Mucosa of descending colon (tissue), 3 donors: Measurements from ENCODE around the gene SLC30A7. TPM values are rescaled to one million over a fixed set of nuclear protein-coding genes. Genes with fewer than 3 reads are reported as not detected.
"Not testable (repeated sequence)": the region's sequence is repeated elsewhere in the genome, so short reads cannot be mapped to it uniquely, and the experiment has no call there.

Source experiments
- ATAC-seq: fragments of 200-7000 bp; cut with Tn5 transposase; one replicate; pipeline ENCODE4 v1.9.1; 2020; ENCODE audit warnings: mild to moderate bottlenecking, moderate library complexity
- DNase-seq, 3 donors: peaks; one replicate each; pipeline ENCODE4 v3.0.0-alpha.2; 2020
- H3K36me3 ChIP-seq: fragments of 200-600 bp; one replicate; pipeline ENCODE4 v1.8.0; 2021; ENCODE audit warnings: low read depth, mild to moderate bottlenecking
- H3K4me1 ChIP-seq: fragments of 200-600 bp; one replicate; pipeline ENCODE4 v1.8.0; 2021; ENCODE audit warnings: low read depth, mild to moderate bottlenecking
- H3K4me3 ChIP-seq: fragments of 200-600 bp; one replicate; pipeline ENCODE4 v1.8.0; 2021; ENCODE audit warnings: mild to moderate bottlenecking
- H3K9me3 ChIP-seq: fragments of 200-600 bp; one replicate; pipeline ENCODE4 v1.8.0; 2021; ENCODE audit warnings: mild to moderate bottlenecking
- intact Hi-C, 2 donors: fragments of 100-400 bp; cut with DNase I in 1 of 2; cut with micrococcal nuclease in 1 of 2; formaldehyde crosslinking; loops; one replicate each; pipeline versions ENCODE4 v1.11.0 to v1.11.1; 2022; cut with DNase I, micrococcal nuclease
- total RNA-seq, 3 donors: library from RNA; stranded (reverse); fragmentation: NEBNext Ultra II Directional in 2 of 3; extraction: Animal tissue kit (Norgen Biotek cat#: 25700) in 2 of 3; gene quantifications; one replicate each; pipeline versions ENCODE4 v1.2.1 to v1.2.4, GENCODE V29; 2021 to 2023
- TF ChIP-seq, protein P1 (sequence below): fragments of 200-600 bp; IDR thresholded peaks from one replicate; pipeline ENCODE4 v1.8.0; 2022; ENCODE audit warnings: antibody characterized with exemption, mild to moderate bottlenecking
- donor health status: DM: no; HTN: no; CAD: no; lungs with moderate emphysema.
- donor health status: DM: no; HTN: no; CAD: no.
- donor health status: DM: no; HTN: yes; CAD: no.

Gene SLC30A7
- total RNA-seq, 3 donors from 2014 or later, result 27.3 to 37.0 (median 35.7) TPM

DNA sequence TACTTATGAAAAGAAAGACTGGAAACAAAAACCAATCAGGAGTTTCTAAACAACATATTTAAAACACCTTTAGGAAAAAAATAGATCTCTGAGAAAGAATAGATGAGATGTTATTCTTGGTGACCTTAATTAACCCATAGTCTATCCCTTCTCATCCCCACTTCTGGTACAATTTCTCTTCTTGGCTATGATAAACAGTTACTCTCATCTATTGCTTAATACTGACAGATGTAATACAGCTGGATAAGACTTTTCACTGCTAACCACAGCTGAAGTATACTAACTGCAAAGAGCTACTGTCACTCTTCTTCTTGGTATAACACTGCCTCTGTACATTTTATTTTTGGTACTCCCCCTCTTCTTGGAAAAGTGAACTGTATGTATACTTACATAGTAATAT is 16.5 kb upstream of the SLC30A7 start:
- ATAC-seq (no peak), DNase-seq (no peak)
- H3K9me3 ChIP-seq, result no peaks in the 10 kb centered on the region
- H3K4me1 ChIP-seq, result no peaks in the 10 kb centered on the region
- no peaks in the 10 kb centered on the region for H3K36me3 ChIP-seq
- TF ChIP-seq, protein P1, sequence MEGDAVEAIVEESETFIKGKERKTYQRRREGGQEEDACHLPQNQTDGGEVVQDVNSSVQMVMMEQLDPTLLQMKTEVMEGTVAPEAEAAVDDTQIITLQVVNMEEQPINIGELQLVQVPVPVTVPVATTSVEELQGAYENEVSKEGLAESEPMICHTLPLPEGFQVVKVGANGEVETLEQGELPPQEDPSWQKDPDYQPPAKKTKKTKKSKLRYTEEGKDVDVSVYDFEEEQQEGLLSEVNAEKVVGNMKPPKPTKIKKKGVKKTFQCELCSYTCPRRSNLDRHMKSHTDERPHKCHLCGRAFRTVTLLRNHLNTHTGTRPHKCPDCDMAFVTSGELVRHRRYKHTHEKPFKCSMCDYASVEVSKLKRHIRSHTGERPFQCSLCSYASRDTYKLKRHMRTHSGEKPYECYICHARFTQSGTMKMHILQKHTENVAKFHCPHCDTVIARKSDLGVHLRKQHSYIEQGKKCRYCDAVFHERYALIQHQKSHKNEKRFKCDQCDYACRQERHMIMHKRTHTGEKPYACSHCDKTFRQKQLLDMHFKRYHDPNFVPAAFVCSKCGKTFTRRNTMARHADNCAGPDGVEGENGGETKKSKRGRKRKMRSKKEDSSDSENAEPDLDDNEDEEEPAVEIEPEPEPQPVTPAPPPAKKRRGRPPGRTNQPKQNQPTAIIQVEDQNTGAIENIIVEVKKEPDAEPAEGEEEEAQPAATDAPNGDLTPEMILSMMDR, result no peak
- H3K4me3 ChIP-seq, result no peak overlapping the region
- intact Hi-C loops, result no loop called here

DNA sequence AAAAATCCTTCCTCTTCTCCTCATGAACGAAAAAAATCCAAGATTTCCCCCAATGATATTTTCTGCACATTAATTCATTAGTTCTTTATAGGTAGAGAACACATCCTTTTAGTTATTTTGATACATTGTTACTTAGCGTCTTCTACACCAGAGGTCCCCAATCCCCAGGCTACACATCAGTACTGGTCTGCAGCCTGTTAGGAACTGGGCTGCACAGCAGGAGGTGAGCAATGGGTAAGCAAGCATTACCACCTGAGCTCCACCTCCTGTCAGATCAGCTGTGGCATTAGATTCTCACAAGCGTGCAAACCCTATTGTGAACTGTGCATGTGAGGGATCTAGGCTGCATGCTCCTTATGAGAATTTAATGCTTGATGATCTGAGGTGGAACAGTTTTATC is 14.2 kb upstream of the SLC30A7 start:
- intact Hi-C loops, result no loop called here
- TF ChIP-seq, protein P1, result no peak

DNA sequence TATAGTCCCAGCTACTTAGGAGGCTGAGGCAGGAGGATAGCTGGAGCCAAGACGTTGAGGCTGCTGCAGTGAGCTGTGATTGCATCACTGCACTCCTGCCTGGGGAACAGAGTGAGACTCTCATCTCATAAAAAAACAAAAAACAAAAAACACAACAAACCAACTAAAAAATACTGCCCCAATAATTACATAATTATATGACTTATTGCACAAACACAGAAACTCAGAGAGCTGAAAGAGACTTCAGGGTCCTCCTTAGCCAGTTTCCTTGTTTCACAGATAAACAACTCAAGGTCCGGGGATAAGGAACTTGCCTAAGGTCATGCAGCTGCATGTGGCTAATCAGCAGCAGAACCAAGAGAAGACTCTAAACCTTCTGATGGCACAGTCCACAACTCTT is 13.2 kb upstream of the SLC30A7 start:
- no peaks in the 10 kb centered on the region for H3K36me3 ChIP-seq
- intact Hi-C loops, result no loop called here
- TF ChIP-seq, protein P1, result no peak
- no peaks in the 10 kb centered on the region for H3K9me3 ChIP-seq
- no peaks in the 10 kb centered on the region for H3K4me1 ChIP-seq
- DNase-seq, result no peak
- peak; percentile 40 for ATAC-seq
- no peak overlapping the region for H3K4me3 ChIP-seq

More for the DNA sequence above, 14.2 kb upstream of the SLC30A7 start:
- Histone ChIP-seq H3K9me3 (no peaks in the 10 kb centered on the region), H3K4me1 (no peaks in the 10 kb centered on the region), H3K36me3 (no peaks in the 10 kb centered on the region), H3K4me3 (no peak overlapping the region)
- ATAC-seq (no peak), DNase-seq (no peak)

DNA sequence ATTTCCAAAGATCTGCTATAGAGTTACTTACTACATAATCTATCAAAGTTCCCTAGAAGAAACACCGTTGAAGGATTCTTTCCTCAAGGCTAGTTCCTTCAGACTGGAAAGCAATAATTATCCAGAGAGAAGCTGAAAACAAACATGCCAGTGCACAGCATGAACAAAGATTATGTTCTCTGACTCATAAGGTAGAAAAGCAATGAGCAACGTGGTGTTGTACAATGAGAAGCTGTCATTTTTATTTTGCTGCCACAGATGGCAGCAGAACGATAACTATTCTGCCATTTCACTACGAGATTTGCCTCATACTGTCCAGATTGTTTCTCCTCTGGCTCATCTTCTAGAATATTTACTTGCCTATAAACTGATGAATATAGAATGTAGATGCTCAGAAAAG is 11.9 kb upstream of the SLC30A7 start:
- no peaks in the 10 kb centered on the region for H3K4me1 ChIP-seq
- H3K4me3 ChIP-seq, result no peak overlapping the region
- intact Hi-C loops, result no loop called here
- TF ChIP-seq, protein P1, result no peak
- no peak for DNase-seq
- H3K9me3 ChIP-seq, result no peaks in the 10 kb centered on the region
- no peaks in the 10 kb centered on the region for H3K36me3 ChIP-seq
- peak; percentile 86 for ATAC-seq

DNA sequence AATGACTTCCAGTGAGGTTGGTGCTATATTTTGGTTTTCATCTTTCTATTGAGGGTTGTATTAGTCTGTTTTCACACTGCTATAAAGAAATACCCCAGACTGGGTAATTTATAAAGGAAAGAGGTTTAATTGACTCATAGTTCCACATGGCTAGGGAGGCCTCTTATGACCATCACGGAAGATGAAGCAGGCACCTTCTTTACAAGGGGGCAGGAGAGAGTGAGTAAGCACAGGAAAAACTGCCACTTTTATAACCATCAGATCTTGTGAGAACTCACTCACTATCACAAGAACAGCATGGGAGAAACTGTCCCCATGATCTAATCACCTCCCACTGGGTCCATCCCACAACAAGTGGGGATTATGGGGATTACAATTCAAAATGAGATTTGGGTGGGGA is 6.9 kb upstream of the SLC30A7 start:
- DNase-seq, H3K9me3 ChIP-seq, H3K4me1 ChIP-seq, H3K4me3 ChIP-seq, H3K36me3 ChIP-seq, ATAC-seq, intact Hi-C loops: not testable (repeated sequence)

DNA sequence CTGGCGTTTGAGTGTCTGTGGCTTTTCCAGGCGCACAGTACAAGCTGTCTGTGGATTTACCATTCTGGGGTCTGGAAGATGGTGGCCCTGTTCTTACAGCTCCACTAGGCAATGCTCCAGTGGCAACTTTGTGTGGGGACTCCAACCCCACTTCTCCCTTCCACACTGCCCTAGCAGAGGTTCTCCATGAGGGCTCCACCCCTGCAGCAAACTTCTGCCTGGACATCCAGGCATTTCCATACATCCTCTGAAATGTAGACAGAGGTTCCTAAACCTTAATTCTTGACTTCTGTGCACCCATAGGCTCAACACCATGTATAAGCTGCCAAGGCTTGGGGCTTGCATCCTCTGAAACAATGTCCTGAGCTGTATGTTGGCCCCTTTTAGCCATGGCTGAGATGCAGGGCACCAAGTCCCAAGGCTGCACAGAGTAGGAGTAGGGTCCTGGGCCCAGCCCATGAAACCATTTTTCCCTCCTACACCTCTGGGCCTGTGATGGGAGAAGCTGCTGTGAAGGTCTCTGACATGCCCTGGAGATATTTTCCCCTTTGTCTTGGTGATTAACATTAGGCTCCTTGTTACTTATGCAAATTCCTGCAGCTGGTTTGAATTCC is 5.9 kb upstream of the SLC30A7 start:
- DNase-seq, H3K4me3 ChIP-seq, H3K9me3 ChIP-seq, ATAC-seq, intact Hi-C loops, H3K36me3 ChIP-seq, H3K4me1 ChIP-seq: not testable (repeated sequence)

DNA sequence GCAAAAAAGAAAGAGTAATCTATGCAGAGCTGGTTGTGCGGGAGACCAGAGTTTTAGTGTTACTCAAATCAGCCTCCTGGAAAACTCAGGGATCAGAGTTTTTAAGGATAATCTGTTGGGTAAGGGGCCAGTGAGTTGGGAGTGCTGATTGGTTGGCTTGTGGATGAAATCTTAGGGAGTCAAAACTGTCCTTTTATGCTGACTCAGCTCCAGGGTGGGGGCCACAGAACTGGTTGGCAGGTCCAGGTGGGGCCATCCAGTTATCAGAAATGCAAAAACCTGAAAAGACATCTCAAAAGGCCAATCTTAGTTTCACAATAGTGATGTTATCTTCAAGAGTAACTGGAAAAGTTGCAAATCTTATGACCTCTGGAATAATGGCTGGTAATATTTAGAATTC is 4.5 kb upstream of the SLC30A7 start:
- ATAC-seq (no peak), DNase-seq (no peak)
- Histone ChIP-seq H3K4me3 (no peak overlapping the region), H3K36me3 (no peaks in the 10 kb centered on the region), H3K9me3 (peaks cover 9% of the 10 kb centered on the region), H3K4me1 (peaks cover 8% of the 10 kb centered on the region)
- intact Hi-C loops, result no loop called here
- TF ChIP-seq, protein P1, result no peak
